ENCODE results near the gene ERG.

The ERG gene

GRCh38 chr21:38330666-38331065, 167.6 kb downstream of the ERG start:
- no peak for DNase-seq (ENCODE audit: low read depth)

All from stimulated activated CD8-positive, alpha-beta memory T cell treated with anti-CD3 and anti-CD28 coated beads, Interleukin-15, amount 100 ng/mL, for 1 hour (primary cell).